NCI-H345 treated with DMSO at 0.1 percent for 48 hours (cell line): ENCODE results near the gene TTN.

Source experiments
- DNase-seq: peaks from one replicate; lab custom pipeline; 2025; ENCODE audit not compliant: unreplicated experiment; lab: John Stamatoyannopoulos, UW

Gene TTN

GRCh38 chr2:178819147-178819875 is 12.1 kb upstream of the TTN start:
- DNase-seq = no peak

- DNase-seq = no peak
These were observed 4.7 kb upstream of the TTN start for GRCh38 chr2:178811901-178812300.

- DNase-seq = no peak
These were observed 3.8 kb upstream of the TTN start for GRCh38 chr2:178811045-178811444.

GRCh38 chr2:178810422-178810821 is 3.2 kb upstream of the TTN start:
- DNase-seq = no peak

GRCh38 chr2:178806543-178806942 is 680 bp downstream of the TTN start:
- no peak for DNase-seq

- DNase-seq = no peak
These were observed 1.8 kb downstream of the TTN start for GRCh38 chr2:178805457-178805856.

GRCh38 chr2:178804791-178805190 is 2.4 kb downstream of the TTN start:
- no peak for DNase-seq

GRCh38 chr2:178800510-178800909 is 6.7 kb downstream of the TTN start:
- no peak for DNase-seq

GRCh38 chr2:178799305-178799704 is 7.9 kb downstream of the TTN start:
- DNase-seq = no peak

- peak; percentile 13 for DNase-seq
These were observed 11.0 kb downstream of the TTN start for GRCh38 chr2:178796079-178796677.

GRCh38 chr2:178787934-178788333 is 19.3 kb downstream of the TTN start:
- no peak for DNase-seq

- no peak for DNase-seq
These were observed 20.1 kb downstream of the TTN start for GRCh38 chr2:178787155-178787554.

GRCh38 chr2:178783889-178784288 is 23.3 kb downstream of the TTN start:
- DNase-seq = no peak

GRCh38 chr2:178782236-178782635 is 25.0 kb downstream of the TTN start:
- DNase-seq = no peak

GRCh38 chr2:178777577-178777976 is 29.6 kb downstream of the TTN start:
- no peak for DNase-seq

- DNase-seq = no peak
These were observed 30.5 kb downstream of the TTN start for GRCh38 chr2:178776751-178777150.

- no peak for DNase-seq
These were observed 31.2 kb downstream of the TTN start for GRCh38 chr2:178775975-178776374.

- no peak for DNase-seq
These were observed 36.7 kb downstream of the TTN start for GRCh38 chr2:178770518-178770917.

GRCh38 chr2:178767094-178768060 is 39.8 kb downstream of the TTN start:
- DNase-seq = peak; percentile 6

- no peak for DNase-seq
These were observed 43.1 kb downstream of the TTN start for GRCh38 chr2:178764097-178764496.

GRCh38 chr2:178761759-178762371 is 45.4 kb downstream of the TTN start:
- peak; percentile 41 for DNase-seq
